LNCAP (cell line): Measurements from ENCODE around the gene EPHB3.

ENCODE experiments used
- CTCF ChIP-seq: fragments of 450-650 bp; IDR thresholded peaks from 2 replicates; pipeline ENCODE4 v1.5.1; 2017; ENCODE audit warnings: mild to moderate bottlenecking

EPHB3 gene

GRCh38 chr3:184586851-184587250 lies 25.3 kb downstream of the EPHB3 start:
- no peak for TF ChIP-seq CTCF

GRCh38 chr3:184588776-184589175 lies 27.2 kb downstream of the EPHB3 start:
- TF ChIP-seq CTCF: no peak

- TF ChIP-seq CTCF: no peak
These were observed 29.2 kb downstream of the EPHB3 start for GRCh38 chr3:184590795-184591194.

GRCh38 chr3:184591789-184592188 lies 30.2 kb downstream of the EPHB3 start:
- no peak for TF ChIP-seq CTCF

GRCh38 chr3:184592371-184593219 lies 31.0 kb downstream of the EPHB3 start:
- no peak for TF ChIP-seq CTCF

- TF ChIP-seq CTCF: no peak
These were observed 31.8 kb downstream of the EPHB3 start for GRCh38 chr3:184593220-184593927.

- no peak for TF ChIP-seq CTCF
These were observed 32.3 kb downstream of the EPHB3 start for GRCh38 chr3:184593928-184594303.
